ENCODE measurements around the gene SLC25A44. TPM values are rescaled to one million over a fixed set of nuclear protein-coding genes. Genes with fewer than 3 reads are reported as not detected.
"Not testable (repeated sequence)": the region's sequence is repeated elsewhere in the genome, so short reads cannot be mapped to it uniquely, and the experiment has no call there.

The SLC25A44 gene
- total RNA-seq, 4 donors from 2014 or later, result 15.1 to 20.4 (median 17.2) TPM

GRCh38 chr1:156176610-156177210 lies 17.2 kb upstream of the SLC25A44 start:
- H3K4me1 ChIP-seq, result no peaks in the 10 kb centered on the region
- peaks cover 41% of the 10 kb centered on the region for H3K36me3 ChIP-seq
- TF ChIP-seq CTCF (IDR thresholded peaks at IDR 0.05) (no peak), POLR2A (IDR thresholded peaks at IDR 0.05) (no peak), POLR2AphosphoS5 (IDR thresholded peaks at IDR 0.05) (no peak), EP300 (IDR thresholded peaks at IDR 0.05) (no peak)
- no peak overlapping the region for H3K4me3 ChIP-seq
- no peaks in the 10 kb centered on the region for H3K27me3 ChIP-seq
- H3K27ac ChIP-seq, result no peak overlapping the region
- H3K9me3 ChIP-seq, result no peaks in the 10 kb centered on the region
- 70% methylated on average over 2 of the region's 12 CpGs for WGBS
- DNase-seq (ENCODE audit: low spot score in 2 of 2), result no peak

GRCh38 chr1:156177919-156178654 lies 15.8 kb upstream of the SLC25A44 start:
- Histone ChIP-seq H3K9me3 (no peaks in the 10 kb centered on the region), H3K4me1 (no peaks in the 10 kb centered on the region), H3K36me3 (peaks cover 41% of the 10 kb centered on the region), H3K27ac (no peak overlapping the region), H3K27me3 (no peaks in the 10 kb centered on the region), H3K4me3 (no peak overlapping the region)
- DNase-seq (ENCODE audit: low spot score in 2 of 2), result no peak
- no peak for TF ChIP-seq EP300 (IDR thresholded peaks at IDR 0.05)
- no peak for TF ChIP-seq POLR2AphosphoS5 (IDR thresholded peaks at IDR 0.05)
- TF ChIP-seq POLR2A (IDR thresholded peaks at IDR 0.05), result no peak
- no peak for TF ChIP-seq CTCF (IDR thresholded peaks at IDR 0.05)
- 83% methylated on average over 7 of the region's 7 CpGs for WGBS

- no peak for TF ChIP-seq CTCF (IDR thresholded peaks at IDR 0.05)
- no peak for TF ChIP-seq POLR2AphosphoS5 (IDR thresholded peaks at IDR 0.05)
- TF ChIP-seq EP300 (IDR thresholded peaks at IDR 0.05), result no peak
- no peak for TF ChIP-seq POLR2A (IDR thresholded peaks at IDR 0.05)
- WGBS, result 95% methylated on average over 3 of the region's 3 CpGs
- H3K4me1 ChIP-seq, result no peaks in the 10 kb centered on the region
- no peaks in the 10 kb centered on the region for H3K9me3 ChIP-seq
- H3K27me3 ChIP-seq, result no peaks in the 10 kb centered on the region
- H3K27ac ChIP-seq, result no peak overlapping the region
- DNase-seq (ENCODE audit: low spot score in 2 of 2), result no peak
- no peak overlapping the region for H3K4me3 ChIP-seq
- peaks cover 24% of the 10 kb centered on the region for H3K36me3 ChIP-seq
Measured at GRCh38 chr1:156180471-156180870, 13.4 kb upstream of the SLC25A44 start.

GRCh38 chr1:156181391-156181924 lies 12.4 kb upstream of the SLC25A44 start:
- H3K36me3 ChIP-seq, result peaks cover 20% of the 10 kb centered on the region
- H3K27ac ChIP-seq, result not testable (repeated sequence)

GRCh38 chr1:156182010-156182779 lies 11.7 kb upstream of the SLC25A44 start:
- H3K4me3 ChIP-seq; H3K4me1 ChIP-seq; H3K27me3 ChIP-seq; DNase-seq (ENCODE audit: low spot score in 2 of 2); H3K9me3 ChIP-seq; H3K27ac ChIP-seq: not testable (repeated sequence)
- H3K36me3 ChIP-seq, result peaks cover 13% of the 10 kb centered on the region
- WGBS, result 82% methylated on average over 12 of the region's 12 CpGs

More at GRCh38 chr1:156181391-156181924, 12.4 kb upstream of the SLC25A44 start:
- H3K27me3 ChIP-seq; DNase-seq (ENCODE audit: low spot score in 2 of 2); H3K9me3 ChIP-seq; H3K4me3 ChIP-seq; H3K4me1 ChIP-seq: not testable (repeated sequence)
- 57% methylated on average over 8 of the region's 8 CpGs for WGBS

GRCh38 chr1:156186347-156187177 lies 7.3 kb upstream of the SLC25A44 start:
- H3K27ac ChIP-seq, result not testable (repeated sequence)
- WGBS, result 94% methylated on average over 2 of the region's 2 CpGs

GRCh38 chr1:156190265-156190664 lies 3.6 kb upstream of the SLC25A44 start:
- not testable (repeated sequence) for H3K27ac ChIP-seq, H3K36me3 ChIP-seq
- 77% methylated on average over 4 of the region's 4 CpGs for WGBS

More at GRCh38 chr1:156186347-156187177, 7.3 kb upstream of the SLC25A44 start:
- not testable (repeated sequence) for DNase-seq (ENCODE audit: low spot score in 2 of 2); H3K9me3 ChIP-seq; H3K36me3 ChIP-seq; H3K4me3 ChIP-seq; H3K4me1 ChIP-seq; H3K27me3 ChIP-seq

More at GRCh38 chr1:156190265-156190664, 3.6 kb upstream of the SLC25A44 start:
- H3K27me3 ChIP-seq; H3K9me3 ChIP-seq; H3K4me3 ChIP-seq; DNase-seq (ENCODE audit: low spot score in 2 of 2): not testable (repeated sequence)
- H3K4me1 ChIP-seq, result peaks cover 14% of the 10 kb centered on the region
